KG1 (cell line): ENCODE results near the gene FUOM.

Source experiments
- DNase-seq: peaks from one replicate; lab custom pipeline; 2025; lab: John Stamatoyannopoulos, UW

FUOM gene

DNA sequence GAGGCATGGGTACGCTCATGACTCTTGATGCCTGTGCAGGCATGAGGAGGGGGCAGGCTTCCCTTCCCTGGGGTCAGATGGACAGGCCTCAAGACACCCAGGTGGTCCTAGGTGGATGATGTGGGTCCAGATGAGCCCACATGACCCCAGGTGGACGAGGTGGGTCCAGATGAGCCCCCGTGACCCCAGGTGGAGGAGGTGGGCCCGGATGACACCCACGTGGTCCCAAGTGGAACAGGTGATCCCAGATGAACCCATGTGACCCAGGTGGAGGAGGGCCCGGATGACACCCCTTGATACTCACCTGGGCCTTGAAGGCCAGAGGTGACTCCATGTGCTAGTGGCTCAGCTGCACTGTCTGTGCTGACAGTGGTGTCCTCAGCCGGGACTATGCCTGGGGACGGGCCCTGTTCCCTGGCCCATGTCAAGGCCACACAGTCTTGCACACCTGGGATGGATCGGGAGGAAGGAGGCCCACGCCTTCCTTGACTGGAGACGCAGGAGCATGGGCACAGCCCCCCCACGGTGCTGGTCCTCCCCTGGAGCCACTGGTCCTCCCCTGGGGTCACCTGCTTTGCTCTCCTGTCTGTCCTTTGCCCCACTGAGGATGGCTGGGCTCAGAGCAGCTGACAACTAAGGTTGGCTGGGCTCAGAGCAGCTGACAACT, 7.4 kb downstream of the FUOM start:
- DNase-seq = no peak

DNA sequence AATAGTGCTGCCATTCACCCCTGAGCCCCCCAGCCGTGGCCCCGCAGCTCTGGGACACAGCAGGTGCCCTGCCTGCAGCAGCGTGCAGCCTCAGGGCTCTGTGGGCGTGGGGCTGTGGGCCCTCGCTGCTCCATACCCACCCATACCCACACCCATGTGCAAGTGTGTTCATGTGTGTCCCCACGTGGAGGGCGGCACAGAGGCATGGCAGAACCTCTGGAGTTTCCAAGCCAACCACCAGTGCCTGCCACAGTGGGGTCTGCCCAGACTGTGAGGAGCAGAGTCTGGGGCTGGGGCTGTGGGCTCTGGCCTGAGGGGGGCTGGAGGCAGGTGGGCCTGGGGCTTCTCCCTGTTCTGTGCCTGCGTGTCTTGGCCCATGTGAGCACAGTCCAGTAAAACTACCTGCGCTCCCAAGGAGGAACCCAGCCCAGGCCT, 8.2 kb downstream of the FUOM start:
- no peak for DNase-seq

DNA sequence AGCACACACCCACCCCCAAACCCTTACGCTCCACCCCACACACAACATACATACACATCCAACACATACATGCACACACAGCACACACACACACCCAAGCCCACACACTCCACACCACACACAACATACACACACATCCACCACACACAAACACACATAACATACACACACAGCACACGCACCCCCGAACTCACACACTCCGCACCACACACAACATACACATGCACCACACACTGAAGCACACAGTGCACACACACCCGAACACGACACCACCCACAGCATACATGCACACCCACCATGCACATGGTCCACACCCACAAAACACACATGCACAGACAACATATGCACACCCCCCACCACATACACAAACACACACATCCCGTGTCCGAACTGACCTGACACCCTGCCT, 8.7 kb downstream of the FUOM start:
- DNase-seq = no peak

DNA sequence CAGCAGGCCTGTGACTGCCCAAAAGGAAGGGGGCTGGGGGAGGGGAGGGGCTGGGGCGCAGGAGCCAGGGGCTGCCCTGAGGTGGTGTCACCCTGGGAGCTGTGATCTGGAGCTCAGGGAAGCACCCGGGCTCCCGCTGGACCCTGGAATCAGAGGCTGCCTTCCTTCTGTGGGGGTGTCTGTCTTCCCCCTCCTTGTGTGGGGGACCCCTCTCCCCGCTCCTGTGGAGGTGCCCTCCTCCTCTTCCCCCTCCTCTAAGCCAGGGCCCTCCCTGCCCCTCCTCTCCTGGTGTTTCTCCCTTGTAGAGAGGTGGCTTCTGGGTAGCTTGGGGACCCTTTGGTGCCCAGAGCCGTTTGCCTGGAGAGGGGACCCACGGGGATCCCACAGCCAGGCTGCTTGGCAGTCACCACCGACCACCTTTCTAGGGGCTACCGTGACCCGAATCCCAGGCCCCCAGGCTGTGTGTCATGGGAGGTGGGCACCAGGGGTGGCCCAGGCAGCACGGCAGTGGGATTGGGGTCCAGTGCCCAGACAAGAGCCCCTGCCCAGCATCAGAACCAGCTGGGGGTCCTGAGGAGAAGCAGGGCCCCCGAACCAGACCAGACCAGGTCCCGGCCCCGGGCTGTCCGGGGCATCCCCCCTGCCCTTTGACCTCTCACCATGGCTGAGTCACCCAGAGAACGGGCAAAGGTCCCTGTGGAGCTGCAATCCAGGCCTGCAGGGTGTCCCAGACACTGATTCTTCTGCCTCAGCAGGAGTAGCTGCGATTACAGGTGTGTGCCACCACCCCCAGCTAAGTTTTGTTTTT, 9.9 kb downstream of the FUOM start:
- no peak for DNase-seq

DNA sequence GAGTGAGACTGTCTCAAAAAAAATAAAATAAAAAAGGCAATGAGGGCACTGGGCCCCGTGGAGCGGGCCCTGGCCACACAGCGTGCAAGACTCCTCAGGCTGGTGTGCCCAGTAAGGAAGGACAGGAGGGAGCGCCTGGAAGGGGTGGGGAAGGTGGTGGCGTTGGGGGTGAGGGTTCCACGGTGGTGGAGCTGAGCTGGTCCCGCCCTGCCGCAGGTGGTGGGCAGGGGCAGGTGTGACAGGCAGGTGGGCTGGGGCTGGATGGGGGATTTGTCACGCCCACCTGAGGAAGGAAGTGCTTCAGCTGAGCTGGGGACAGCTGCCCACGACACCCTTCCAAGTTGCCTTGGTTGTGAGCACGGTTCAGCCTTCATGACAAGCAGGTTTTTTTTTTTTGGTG, 11.4 kb downstream of the FUOM start:
- no peak for DNase-seq

DNA sequence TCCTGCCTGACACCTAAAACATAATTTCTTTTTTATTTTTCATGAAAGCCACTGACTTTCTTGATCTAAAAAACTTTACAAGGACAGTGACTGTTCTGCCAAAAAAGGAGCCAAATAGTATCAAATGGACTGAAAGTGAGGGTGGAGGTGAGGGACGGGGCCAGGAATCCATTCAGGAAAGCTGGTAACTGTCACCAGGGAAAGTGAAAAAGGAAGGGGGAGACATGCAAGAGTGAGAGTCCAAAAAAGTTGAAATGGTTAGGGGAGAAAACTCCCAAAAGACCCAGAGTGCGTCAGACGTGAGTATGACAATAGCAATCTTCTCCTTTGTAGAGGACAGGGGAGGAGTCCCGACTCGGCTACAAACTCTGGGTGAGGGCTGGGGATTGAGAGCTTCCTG, 13.6 kb downstream of the FUOM start:
- DNase-seq = no peak

DNA sequence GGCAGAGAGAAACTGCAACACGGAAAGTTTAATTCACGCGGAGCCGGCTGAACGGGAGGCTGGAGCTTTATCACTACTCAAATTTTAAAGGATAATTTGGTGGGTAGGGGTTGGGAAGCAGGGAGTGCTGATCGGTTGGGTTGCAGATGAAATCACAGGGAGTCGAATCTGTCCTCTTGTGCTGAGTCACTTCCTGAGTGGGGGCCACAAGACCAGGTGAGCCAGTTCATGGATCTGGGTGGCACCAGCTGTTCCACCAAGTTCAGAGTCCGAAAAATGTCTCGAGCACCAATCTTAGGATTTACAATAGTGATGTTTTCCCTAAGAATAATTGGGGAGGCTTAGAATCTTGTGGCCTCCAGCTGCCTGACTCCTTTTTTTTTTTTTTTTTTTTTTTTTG, 14.3 kb downstream of the FUOM start:
- no peak for DNase-seq

DNA sequence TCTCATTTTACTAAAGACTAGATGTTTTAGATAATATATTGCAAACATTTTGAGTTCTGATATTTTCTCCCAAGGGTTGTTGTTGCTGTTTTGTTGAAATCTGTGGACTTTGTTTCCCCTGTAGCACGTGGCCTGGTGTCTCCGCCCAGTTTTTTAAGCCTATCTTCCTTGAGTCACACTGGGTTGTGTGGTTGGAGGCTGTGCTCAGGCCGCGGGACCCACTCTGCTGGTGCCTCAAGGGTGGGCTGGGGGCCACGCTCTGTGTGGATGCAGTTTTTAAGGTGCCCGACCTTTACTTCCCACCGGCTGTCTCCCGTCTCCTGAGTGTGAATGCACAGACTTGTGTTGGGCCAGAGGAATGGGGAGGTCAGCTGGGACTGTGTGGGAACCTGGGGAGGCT, 14.9 kb downstream of the FUOM start:
- DNase-seq = no peak

DNA sequence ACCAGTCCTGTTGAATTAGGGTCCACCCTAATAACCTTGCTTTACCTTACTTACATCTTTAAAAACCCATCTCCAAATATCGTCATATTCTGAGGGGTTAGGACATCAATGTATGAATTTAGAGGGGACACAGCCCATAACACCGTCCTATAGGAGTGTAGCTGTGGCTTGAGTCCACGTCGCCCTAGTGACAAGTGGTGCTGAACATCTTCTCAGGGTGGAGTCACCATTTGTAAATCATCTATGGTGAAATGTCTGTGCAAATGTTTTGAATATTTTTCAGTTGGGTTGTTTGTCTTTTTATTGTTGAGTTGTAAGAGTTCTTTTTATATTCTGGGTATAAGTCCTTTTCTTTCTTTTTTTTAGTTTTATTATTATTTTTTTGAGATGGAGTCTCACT, 15.8 kb downstream of the FUOM start:
- DNase-seq = no peak

DNA sequence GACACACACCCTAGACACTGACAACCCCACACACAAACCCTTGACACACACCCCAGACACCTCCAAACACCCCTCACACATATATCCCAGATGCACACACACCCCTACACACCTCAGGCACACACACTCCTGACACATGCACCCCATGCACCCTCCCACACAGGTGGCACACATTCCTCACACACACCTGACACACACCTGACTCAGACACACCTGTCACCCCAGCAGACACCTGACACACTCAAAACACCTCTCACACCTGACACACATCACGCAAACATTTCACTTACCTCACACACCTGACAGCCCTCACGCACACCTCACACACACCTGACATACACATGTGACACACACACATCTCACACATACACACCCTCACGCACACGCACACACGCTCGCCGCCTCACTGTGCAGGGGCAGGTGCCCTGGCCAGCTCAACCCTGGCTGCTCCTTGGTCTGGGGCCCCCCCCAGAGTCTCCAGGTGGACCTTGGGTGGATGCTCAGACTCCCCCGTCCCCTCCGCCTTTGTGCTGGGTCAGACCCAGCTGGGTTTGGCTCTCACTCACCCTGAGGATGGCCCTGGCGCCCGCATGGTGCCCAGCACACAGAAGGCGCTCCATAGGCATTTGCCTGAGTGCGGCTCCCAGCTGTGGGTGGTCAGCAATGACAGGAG, 18.0 kb downstream of the FUOM start:
- no peak for DNase-seq

DNA sequence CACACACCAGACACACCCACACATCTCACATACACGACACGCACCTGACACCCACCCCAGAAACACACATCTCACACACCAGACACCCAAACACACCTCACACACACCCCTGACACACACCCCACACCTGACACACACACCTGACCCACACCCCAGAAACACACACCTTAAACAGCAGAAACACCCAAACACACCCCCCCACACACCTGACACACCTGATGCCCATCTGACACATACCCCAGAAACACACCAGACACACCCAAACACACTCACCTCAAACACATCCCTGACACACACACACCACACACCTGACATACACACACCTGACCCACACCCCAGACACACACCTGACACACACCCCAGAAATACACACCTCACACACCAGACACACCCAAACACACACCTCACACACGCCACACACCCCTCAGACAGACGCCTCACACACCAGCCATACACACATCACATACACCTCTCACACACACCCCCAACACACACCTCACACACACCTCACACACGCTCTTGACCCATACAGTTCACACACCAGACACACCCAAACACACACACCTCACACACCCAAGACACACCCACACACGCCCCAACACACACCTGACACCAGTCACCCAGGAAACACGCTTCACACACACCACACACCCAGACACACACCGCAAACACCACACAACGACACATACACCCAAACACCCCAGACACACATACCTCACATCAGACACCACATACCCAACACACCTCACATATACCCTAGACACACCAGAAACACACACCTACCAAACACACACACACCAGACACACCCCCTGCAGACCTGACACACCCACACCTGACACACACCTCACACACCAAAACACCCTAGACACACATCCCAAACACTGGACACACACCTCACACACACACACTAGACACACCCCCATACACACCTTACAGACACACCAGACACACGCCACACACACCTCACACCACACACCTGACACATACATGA, 19.4 kb downstream of the FUOM start:
- DNase-seq = no peak

DNA sequence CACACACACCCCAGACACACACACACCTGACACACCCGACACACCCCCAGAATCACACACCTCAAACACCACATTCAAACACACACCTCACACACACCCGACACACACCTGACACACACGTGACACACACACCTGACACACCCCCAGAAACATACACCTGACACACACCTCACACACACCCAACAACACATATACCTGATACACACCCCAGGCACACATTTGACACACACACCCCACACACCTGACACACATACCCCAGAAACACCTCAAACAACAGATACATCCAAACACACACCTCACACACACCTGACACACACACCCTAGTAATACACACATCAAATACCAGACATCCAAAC, 20.5 kb downstream of the FUOM start:
- no peak for DNase-seq

DNA sequence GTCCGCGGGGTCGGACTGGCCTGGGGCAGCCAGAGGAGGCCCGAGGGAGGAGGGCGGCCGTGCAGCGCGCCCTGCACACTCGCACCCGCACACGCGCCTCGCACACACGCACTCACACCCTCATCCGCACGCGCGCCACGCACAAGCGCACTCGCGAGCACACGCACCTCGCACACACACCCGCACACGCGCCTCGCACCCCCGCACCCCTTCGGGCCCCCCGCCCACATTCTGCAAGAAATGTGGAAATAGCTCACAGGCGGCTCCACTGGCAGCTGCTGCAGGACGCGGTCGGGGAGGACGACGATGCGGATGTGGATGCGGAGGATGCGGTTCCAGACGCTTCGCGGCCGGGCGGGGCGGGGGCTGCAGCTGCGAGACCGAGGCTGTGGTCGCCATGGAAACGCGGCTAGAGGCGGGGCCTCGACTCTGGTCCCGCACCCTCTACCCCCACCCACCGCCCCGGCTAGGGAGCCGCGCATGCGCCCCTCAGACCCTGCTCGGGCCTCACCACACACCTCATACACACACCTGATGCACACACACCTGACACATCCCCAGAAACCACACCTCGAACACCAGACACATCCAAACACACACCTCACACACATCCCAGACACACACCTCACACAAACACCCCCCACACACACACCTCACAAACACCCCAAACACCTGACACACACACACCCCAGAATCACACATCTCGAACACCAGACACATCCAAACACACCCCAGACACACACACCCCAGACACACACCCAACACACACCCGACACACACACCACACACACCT, 21.0 kb downstream of the FUOM start, which contains the start of gene CALY:
CALY (minus strand) TSS at position 320 of the 793 bp plus-strand sequence. CDS start 7,907 bp downstream, outside the sequence.
- no peak for DNase-seq

DNA sequence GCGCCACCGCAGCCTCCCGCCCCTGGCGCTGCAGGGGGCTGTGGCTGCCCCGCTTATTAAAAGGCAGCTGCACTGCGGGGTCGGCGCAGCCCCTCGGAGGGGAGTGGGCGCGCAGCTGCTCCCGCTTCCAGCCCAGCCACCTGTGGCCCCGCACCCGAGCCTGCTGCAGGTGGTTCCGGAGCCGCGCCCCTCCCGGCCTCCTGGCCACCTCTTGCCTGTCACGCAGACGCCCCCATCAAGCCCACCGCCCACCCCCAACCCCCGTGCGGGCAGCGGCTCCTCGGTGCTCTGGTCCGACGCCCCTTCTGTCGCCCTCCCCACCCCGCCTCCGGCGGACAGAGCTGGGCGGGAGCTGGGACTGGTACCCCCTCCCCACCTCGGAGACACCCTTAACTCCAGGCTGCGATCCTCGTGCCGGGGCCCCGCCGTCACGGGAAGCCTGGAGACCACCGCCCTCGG, 21.7 kb downstream of the FUOM start:
- DNase-seq = no peak

DNA sequence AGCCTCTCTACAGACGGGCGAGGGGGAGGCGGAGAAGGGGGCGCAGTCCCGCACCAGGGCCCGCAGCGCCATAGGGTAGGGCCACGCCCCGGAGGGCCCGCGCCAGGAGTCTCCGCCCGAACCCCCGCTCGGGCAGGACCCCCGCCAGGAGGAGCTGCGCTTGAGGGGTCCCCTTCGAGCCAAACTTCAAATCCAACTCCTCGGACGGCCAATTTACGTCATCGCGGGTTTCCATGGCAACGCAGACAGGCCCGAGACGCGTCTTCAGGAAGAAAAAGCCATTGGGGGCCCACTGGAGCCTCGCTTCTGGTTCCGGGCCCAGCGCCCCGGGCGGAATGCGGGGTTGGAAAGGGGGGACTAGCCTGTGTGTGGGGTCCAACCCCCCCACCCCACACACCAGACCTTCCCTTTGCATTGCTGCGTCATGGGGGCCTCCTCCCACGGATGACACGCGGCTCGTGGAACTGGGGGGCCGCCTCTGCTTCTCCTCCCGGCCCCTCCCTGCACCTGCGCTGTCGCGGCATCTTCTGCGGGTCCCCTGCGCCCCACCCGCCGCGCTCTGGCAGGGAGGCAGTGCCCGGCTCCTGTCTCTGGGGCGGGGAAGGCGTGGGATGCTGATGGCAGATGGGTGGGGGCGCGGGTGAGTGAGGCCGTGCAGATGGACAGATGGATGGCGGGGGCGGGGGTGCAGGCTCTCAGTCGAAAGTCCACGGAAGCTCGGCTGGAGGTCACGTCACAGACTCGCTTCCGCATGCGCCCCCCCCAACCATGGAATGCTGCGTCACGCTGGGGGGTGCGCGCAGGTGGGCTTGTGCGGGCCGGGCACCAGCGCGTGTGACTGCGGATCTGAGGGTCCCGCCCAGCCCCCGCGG, 22.3 kb downstream of the FUOM start:
- no peak for DNase-seq

DNA sequence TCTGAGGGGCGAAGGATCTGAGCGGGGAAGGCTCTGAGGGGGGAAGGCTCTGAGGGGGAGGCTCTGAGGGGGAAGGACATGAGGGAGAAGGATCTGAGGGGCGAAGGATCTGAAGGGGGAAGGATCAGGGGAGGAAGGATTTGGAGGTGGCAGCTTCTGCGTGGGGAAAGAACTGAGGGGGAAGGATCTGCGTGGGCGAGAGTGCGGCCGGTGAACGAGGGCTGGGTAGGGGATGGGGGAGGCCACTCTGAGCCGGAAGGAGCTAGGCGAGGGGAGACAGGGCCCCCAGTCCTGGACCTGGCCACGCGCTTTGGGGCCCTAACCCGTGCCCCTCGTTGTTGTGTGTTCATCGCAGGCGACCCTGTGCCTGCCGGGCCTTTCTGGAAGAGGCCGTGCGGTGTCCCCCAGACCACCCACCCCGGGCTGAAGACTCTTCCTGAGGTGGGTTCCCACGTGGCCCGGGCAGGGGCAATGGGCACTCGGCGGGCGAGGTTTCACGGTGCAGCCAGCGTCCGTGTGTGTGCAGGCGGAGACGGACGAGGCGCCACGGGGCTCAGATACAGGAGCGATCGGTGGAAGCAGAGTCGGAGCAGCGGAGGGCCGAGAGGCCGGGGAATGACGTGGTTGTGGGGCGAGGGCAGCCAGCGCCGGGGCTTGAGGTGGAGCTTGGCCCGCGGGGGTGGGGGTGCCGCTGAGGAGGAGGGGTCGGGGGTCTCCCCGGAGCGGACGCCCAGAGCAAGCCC, 23.1 kb downstream of the FUOM start:
- no peak for DNase-seq

DNA sequence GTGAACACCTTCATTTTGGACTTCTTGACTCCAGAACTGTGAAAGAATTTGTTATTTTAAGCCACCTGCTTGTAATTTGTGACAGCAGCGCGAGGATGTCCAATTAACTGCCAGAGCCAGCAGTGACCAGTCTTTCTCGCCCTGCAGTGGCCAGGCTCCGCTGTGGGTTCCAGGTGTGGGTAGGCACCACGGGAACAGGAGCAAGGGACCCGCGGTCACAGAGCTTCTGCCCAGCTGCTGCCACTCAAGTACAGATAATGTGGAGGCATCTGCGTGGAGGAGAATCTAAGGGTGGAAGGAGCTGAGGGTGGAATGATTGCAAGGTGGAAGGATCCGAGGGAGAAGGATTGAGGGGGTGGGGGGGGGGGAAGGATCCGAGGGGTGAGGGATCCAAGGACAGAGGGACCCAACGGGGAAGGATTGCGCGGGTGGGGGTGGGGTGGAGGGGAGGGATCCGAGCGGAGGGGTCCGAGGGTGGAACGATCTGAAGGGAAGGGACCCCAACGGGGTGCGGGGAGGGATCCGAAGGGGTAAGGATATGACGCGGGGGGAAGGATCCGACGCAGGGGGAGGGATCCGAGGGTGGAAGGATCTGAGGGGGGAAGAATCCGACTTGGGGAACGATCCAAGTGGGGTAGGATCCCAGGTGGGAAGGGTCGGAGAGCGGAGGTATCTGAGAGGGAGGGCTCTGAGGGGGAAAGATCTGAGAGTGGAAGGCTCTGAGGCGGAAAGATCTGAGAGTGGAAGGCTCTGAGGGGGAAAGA, 24.7 kb downstream of the FUOM start:
- no peak for DNase-seq

DNA sequence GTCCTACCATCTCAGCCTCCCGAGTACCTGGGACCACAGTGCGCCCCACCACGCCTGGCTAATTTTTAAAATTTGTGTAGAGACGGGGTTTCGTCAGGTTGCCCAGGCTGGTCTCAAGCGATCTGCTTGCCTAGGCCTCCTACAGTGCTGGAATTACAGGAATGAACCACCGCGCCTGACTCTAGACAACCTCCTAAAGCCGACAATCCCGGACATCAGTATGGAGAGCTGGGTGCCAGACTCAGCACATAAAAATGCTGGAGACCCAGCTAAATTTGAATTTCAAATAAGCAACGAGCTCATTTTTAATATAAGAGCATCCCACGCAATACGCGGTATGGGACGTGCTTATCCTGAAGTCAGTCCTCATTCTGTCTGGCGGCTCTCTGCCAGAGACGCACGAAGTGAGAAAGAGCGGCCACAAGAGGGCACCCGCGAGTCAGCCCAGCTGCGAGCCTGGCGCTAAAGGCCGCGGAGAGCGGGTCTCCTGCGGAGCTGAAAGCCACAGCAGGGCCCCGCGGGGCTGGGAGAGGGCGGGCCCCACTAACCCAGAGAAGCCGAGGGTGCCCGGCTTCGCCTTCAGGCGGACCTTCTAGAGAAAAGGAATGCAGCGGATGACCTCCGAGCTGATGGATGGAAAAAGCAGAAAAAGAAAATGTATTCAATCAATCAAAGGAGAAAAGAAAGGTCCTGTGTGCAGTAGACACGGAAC, 28.2 kb downstream of the FUOM start:
- peak; percentile 86 for DNase-seq
